ENCODE results near the gene FAAH2.
"Not testable (repeated sequence)": the region's sequence is repeated elsewhere in the genome, so short reads cannot be mapped to it uniquely, and the experiment has no call there.

FAAH2 gene

DNA sequence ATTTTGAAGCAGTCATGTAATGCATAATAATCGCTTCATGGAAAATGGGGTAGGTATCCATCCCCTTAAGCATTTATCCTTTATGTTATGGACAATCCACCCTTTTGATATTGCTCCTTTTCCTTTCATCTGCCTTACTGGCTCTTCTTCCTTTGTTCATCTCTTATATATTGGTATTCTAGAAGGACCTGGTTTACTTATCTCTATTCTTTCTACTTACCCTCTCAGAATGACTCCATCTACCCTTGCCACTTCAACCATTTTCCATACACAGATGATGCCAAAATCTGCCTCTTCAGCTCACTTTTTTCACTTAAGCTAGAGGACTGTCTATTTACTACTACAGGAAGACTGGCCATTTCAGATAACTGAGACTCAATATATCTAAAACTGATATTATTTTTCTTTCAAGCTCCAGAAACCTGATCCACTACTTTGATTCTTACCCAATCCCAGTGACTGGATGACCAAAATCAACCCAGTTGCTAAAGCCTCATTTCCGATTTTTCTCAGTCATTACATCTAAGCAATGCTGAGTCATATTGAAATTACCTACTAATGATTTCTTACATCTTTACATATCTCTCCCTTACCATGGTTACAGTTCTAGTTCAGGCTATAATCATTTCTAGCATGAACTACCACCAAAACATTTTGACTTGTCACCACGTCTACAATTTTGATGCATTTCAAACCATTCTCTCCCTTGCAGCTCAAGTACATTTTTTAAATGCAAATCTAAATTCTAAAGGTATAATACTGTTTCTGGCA, 93.7 kb downstream of the FAAH2 start:
- no peak for DNase-seq

DNA sequence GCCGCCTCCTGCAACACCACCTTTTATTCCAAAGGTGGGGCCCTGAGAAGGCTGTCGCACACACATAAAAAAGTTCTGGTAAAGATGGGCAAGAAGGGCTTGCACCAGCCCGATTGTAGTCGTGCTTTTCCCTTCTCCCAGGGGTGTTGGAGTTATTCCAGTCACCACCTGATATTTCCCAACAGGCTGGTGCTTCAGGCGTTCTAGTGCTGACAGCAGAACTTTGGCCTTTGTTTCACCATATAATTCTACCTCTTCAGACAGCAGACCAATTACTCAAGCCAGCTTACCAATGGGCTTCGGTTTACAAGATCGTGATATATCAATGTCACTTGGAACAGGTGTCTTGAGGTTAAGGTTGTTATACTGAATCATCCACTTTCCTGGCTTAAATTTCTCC, 107.7 kb downstream of the FAAH2 start:
- not testable (repeated sequence) for DNase-seq

DNA sequence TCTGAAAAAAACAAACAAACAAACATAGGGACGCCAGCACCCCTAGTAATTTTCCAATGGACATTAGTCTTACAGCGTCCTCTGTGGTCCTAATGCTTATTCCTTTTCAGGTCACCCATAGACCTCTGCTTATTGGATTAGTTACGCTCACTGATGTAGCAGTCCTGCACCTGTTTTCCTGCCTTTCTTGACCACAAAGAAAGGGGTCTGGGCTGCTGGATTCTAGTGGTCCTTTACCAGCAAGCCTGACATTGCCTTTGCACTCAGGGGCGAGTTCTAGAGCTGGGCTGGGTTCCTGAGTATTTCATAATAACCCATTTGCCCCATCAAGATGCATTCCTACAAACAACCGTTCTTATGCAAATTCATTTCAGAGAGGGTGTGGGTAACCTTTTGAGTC, 116.7 kb downstream of the FAAH2 start:
- not testable (repeated sequence) for DNase-seq

DNA sequence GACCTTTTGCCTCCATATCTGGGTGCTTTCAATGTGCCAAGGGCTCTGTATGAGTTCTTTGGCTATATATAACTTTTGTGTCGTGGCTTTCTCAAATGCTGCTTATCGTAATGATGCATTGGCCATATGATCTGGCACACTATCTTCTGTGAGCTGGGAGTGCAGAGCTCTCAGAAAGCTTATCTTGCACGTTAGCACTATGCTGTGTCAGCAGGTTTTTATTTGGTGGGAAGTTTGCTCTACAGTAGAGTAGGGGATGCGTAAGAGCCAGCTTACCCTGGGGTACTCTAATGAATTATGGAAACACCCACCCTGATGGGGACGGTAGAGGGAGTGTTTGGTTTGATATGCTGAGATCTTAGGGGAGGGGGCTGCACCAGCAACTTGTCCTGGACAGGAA, 119.6 kb downstream of the FAAH2 start:
- no peak for DNase-seq

DNA sequence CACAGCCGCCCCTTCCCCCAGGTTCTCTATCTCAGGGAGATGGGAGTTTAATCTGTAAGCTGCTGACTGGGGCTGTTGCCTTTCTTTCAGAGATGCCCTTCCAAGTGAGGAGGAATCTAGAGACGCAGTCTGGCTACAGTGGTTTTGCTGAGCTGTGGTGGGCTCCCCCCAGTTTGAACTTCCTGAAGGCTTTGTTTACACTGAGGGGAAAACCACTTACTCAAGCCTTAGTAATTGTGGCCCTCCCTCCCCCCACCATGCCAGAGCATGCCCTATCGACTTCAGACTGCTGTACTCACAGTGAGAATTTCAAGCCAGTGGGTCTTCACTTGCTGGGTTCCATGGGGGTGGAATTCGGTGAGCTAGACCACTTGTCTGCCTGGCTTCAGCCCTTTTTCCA, 131.3 kb downstream of the FAAH2 start:
- DNase-seq = no peak

DNA sequence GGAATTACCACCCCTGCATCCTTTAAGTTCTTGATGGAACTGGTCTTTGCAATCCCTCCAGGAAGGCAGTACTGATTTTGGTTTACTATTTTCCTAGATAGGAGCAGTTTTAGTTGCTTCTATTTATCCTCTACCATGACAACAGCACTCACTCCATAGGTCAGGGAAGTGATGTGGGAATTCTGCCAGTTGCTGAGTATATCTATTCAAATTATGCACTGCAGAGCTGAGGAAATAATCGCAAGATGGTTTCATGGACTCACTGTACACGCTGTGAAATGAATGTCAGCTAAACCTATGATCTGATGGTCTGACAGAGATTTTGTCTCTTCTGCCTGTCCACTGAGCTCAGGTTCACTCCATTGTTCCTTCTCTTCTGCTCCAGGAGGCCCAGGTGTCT, 135.8 kb downstream of the FAAH2 start:
- no peak for DNase-seq

DNA sequence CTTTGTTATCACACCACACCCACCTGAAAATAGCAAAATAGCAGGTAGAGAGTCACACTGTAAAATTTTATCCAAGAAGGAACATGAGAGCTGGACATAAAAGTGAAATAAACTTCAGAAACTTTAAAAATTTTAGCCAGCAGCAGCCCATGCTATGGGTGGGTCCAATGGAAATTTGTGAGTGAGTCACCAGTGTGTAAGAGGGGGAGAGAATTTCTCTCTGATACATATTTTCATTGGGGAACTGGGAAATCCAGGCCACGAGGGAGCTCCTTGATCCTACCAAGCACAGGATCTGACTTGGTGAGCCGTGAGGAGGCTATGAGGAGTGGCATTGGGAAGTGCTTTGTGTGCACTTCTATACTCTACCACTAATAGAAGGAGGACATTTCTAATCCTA, 136.3 kb downstream of the FAAH2 start:
- no peak for DNase-seq

DNA sequence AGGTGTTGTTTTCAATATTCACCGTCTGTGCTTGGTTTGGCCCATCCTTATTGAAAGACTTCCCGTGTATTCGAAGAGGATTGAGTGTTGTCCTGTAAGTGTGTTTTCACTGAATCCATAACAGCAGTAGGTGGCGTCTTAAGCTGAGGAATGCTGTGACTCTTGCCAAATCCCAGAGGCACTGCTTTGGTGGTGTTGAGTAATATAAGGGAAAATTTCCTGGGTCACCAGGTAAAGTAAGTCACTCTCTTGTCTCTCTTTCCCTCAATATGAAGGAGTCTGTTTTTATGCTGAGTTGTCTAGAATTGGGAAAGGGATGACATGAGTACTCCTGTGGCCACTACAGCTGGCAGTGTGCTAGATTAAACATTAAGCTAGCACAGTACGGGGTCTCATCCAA, 158.6 kb downstream of the FAAH2 start:
- DNase-seq = no peak

DNA sequence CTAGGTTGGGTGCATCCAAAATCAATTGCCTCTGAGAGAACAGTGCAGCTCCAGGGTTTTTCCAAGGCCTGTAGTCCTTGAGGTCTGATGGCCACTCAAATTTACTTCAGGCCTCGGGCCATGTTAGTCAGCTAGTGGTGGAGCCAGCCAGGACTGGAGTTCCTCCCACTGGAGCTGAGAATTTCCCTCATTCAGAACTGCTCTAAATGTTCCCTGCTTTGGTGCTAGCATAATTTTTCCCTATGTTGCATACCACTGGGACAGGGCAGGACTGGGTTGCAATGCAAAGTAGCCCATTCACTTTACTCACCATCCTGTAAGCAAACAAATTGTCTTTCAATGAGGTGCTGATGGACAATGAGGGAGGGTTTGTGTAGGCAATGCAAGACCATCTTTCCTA, 159.3 kb downstream of the FAAH2 start:
- no peak for DNase-seq

DNA sequence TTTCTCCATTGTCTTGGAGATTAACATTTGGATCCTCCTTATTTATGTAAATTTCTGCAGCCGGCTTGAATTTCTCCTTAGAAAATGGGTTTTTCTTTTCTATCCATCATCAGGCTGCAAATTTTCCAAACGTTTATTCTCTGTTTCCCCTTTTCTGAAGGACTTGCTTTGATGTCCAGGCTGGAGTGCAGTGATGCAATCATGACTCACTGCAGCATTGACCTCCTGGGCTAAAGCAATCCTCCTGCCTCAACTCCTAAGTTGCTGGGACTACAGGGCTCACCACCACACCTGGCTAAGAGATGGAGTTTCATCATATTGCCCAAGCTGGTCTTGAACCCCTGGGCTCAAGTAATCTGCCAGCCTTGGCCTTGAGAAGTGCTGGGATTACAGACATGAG, 161.3 kb downstream of the FAAH2 start:
- no peak for DNase-seq

DNA sequence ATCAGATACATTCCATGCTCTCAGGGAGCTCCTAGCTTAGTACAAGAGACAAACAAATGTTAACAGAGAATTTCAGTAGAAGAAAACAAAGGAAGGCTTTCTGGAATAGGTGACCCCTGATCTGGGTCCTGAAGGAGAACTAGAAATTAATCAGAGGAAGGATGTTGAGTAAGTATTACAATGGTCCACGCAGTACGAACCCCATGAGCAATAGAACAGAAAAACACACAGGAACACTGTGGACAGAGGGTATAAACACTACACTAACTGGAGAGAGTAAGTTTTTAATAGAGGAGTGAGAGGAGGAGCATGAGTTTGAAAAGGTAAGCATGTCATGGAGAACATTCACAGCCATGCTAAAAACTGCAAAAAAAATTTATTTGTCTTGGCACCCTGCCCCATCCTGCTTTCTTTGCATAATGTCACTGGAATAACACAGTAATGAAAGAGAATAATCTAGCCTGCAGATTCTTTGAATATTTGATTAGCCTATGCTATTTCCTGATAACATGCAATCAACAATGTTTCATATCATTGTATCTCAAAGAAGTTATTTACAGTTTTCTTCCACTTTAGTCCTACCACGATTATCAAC, 165.0 kb downstream of the FAAH2 start:
- DNase-seq = no peak

DNA sequence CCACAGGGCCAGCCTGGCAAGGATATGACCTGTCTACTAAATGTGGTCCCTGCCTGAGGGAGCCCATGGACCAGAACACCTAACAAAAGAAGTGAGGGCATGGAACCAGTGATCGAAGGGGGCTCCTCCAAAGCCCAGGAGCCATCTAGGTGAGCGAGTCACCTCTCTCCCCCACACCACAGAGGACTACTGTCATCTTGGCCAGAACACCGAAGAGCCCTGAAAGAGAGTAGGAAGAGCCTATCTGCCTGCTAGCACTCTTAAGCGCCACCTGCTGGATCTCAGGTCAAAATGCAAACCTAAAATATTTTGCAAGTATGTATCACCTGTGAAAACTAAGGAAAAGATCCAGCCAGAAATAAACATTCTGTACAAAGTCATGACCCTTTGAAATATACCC, 167.4 kb downstream of the FAAH2 start:
- no peak for DNase-seq

DNA sequence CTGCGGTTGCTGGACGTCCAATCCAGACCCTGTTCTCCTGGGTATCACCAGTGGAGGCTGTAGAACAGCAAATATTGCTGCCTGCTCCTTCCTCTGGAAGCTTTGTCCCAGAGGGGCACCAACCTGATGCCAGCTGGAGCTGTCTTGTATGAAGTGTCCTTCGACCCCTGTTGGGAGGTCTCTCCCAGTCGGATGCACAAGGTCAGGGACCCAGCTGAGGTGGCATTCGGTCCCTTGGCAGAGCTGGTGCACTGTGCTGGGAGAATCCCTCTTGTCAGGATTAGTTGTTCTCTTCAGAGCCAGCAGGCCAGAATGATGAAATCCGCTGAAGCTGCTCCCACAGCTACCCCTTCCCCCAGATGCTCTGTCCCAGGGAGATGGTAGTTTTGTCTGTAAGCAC, 195.0 kb downstream of the FAAH2 start:
- no peak for DNase-seq

DNA sequence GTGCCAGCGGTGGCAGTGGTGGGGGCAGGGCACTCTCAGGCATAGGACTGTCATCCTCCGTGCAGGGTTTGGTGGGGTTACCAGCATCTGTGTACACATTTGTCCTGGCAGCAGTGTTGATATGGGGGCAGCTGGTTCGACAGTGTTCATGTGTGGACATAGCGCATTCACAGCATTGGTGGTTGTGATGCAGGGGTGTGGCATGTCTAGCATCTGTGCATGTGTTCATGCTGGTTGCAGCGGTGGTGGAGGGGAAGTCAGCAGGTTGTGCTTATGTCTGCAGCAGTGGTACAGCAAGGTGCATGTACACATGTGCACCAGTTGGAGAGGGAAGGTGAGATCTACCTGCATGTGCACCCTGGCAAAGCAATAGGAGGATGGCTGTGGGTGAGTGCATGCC, 230.0 kb downstream of the FAAH2 start:
- no peak for DNase-seq

DNA sequence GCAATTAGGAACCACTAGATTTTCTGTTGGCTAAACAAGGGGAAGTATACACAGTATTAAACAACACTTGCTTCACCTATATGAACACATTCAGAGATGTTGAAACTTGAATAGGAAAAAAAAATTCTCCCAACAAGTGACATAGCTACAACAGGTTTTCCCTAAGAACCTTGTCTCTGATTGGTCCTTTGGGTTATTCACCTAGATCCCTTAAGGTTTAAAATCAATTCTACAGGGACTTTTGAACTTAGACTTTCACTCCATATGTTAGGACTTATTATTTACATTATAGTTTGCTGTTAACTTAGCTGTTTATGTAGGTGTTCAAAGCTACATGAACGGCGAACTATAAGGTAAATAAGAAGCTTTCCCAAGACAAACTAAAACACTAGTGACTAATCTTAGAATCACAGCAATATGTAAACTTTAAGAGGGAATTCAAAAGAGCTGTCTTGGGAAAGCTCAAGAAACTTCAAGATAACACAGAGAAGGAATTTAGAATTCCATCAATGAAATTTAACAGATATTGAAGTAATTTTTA, 233.1 kb downstream of the FAAH2 start:
- DNase-seq = no peak

DNA sequence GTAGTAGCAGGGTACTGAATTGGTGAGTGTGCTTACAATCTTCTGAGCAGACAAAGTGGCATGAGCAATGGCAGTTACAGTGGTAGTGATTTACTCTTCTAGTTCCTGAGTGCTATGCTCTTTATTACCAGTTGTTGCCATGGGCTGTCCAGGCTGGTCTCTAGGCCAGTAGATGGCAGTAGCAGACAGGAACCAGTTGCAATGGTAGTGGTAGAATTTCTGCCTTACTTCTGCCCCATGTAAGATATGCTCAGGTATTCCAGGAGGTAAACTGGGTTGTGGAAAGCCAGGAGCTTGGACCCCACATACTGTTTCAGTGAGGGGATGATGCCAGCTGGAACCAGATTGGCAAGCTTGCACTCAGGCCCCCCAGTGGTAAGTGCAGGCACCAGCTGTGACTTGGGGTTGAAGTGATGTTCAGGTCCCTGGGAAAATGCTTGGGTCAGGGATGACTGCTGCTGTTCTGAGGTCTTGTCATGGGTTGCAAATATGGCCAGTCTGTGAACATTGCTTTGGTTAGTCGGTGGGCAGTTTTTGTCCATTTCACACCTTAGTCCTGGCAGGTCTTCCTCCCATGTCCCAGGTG, 242.3 kb downstream of the FAAH2 start:
- no peak for DNase-seq

All from activated CD8-positive, alpha-beta memory T cell treated with anti-CD3 and anti-CD28 coated beads, Interleukin-2, amount 50 U/mL, for 4 hours (primary cell).